Ishikawa (cell line): ENCODE results near the gene MPO.

Source experiments
- CEBPB ChIP-seq: IDR thresholded peaks from 2 replicates; pipeline ENCODE4 v1.6.1; 2012
- CREB1 ChIP-seq: IDR thresholded peaks from 2 replicates; pipeline ENCODE4 v1.6.1; 2012; ENCODE audit warnings: low read depth
- EGR1 ChIP-seq: IDR thresholded peaks from 2 replicates; pipeline ENCODE4 v1.6.1; 2012
- EP300 ChIP-seq: IDR thresholded peaks from 2 replicates; pipeline ENCODE4 v1.6.1; 2012; ENCODE audit warnings: borderline replicate concordance
- FOXM1 ChIP-seq: IDR thresholded peaks from 2 replicates; pipeline ENCODE4 v1.6.1; 2012; ENCODE audit warnings: low read depth, borderline replicate concordance
- NFIC ChIP-seq: IDR thresholded peaks from 2 replicates; pipeline ENCODE4 v1.6.1; 2012
- RAD21 ChIP-seq: IDR thresholded peaks from 2 replicates; pipeline ENCODE4 v1.6.1; 2012; ENCODE audit warnings: low read depth
- TAF1 ChIP-seq: IDR thresholded peaks from 2 replicates; pipeline ENCODE4 v1.6.1; 2012; ENCODE audit warnings: low read depth, mild to moderate bottlenecking
- TCF12 ChIP-seq: IDR thresholded peaks from 2 replicates; pipeline ENCODE4 v1.6.1; 2012; ENCODE audit warnings: low read depth
- TEAD4 ChIP-seq: IDR thresholded peaks from 2 replicates; pipeline ENCODE4 v1.6.1; 2012
- YY1 ChIP-seq: IDR thresholded peaks from 2 replicates; pipeline ENCODE4 v1.6.1; 2012; ENCODE audit warnings: low read depth
- ZBTB7A ChIP-seq: IDR thresholded peaks from 2 replicates; pipeline ENCODE4 v1.6.1; 2012; ENCODE audit warnings: low read depth
- TF ChIP-seq, protein P1 (sequence below): IDR thresholded peaks from 2 replicates; pipeline ENCODE4 v1.6.1; 2012; ENCODE audit warnings: low read depth, mild to moderate bottlenecking
- TF ChIP-seq, protein P2 (sequence below): IDR thresholded peaks from 2 replicates; pipeline ENCODE4 v1.6.1; 2012
- TF ChIP-seq, protein P3 (sequence below): IDR thresholded peaks from 2 replicates; pipeline ENCODE4 v1.6.1; 2012

The MPO gene

DNA sequence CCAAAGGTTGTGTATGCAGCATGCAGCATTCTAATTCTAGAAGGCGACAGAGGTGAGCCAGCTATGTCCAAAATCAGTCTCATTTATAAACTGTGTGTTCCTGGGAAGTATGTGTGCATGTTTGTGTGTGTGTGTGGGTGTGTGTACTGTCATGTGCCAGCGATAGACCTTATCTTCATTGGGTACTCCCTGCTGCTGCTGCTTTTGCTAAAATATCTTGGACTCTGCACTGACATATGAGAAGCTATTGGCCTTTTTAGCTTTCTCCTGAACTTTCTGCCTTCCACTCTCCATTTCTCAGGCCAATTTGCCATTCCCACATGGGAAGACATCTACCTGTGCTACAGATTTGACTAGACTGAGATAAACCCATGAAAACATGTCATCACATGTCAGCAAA is 44.3 kb downstream of the MPO start:
- TF ChIP-seq, protein P1, sequence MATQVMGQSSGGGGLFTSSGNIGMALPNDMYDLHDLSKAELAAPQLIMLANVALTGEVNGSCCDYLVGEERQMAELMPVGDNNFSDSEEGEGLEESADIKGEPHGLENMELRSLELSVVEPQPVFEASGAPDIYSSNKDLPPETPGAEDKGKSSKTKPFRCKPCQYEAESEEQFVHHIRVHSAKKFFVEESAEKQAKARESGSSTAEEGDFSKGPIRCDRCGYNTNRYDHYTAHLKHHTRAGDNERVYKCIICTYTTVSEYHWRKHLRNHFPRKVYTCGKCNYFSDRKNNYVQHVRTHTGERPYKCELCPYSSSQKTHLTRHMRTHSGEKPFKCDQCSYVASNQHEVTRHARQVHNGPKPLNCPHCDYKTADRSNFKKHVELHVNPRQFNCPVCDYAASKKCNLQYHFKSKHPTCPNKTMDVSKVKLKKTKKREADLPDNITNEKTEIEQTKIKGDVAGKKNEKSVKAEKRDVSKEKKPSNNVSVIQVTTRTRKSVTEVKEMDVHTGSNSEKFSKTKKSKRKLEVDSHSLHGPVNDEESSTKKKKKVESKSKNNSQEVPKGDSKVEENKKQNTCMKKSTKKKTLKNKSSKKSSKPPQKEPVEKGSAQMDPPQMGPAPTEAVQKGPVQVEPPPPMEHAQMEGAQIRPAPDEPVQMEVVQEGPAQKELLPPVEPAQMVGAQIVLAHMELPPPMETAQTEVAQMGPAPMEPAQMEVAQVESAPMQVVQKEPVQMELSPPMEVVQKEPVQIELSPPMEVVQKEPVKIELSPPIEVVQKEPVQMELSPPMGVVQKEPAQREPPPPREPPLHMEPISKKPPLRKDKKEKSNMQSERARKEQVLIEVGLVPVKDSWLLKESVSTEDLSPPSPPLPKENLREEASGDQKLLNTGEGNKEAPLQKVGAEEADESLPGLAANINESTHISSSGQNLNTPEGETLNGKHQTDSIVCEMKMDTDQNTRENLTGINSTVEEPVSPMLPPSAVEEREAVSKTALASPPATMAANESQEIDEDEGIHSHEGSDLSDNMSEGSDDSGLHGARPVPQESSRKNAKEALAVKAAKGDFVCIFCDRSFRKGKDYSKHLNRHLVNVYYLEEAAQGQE = no peak
- TF ChIP-seq FOXM1 = no peak

DNA sequence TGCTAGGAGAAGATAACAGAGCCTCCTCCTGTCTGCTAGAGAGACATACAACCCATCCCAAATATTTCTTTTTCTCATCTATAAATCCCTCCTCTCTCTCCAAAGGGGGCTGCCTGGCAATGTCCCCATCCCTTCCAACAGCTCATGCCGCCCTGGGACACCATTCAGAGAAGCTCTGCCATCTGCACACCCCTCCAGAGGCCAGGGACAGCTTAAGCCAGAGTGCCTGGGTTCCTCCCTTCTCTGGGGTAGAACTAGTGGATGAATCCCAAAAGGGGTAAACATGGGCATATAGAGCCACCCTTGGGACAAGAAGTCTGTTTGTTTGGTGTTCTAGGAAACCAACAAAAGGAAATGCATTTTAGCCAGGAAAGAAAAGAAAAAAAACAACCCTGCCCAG is 44.9 kb downstream of the MPO start:
- TF ChIP-seq RAD21 = no peak
- TF ChIP-seq FOXM1 = no peak
- TF ChIP-seq, protein P1 = no peak
- TF ChIP-seq TEAD4 = no peak
- TF ChIP-seq EP300 = no peak
- no peak for TF ChIP-seq TAF1
- TF ChIP-seq TCF12 = no peak
- no peak for TF ChIP-seq YY1
- no peak for TF ChIP-seq EGR1
- TF ChIP-seq NFIC = no peak
- TF ChIP-seq CEBPB = no peak

DNA sequence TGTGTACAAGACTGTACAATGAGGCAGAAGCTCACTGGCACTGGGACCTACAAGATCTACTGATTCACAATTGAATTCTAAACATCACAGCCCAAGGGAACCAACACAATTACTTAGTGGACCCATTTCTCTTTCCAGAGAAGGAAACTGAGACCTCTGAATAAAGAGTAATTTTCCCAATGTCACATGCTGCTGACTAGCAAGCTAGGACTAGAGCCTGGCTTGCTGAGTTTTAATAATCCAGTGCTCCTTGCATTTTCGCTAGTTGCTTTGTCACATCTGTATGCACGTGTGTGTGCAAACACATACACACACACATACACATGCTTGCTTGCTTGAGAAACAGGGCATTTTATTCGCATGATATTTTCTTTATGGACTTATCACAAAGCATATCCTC is 46.2 kb downstream of the MPO start:
- TF ChIP-seq EGR1 (no peak), NFIC (no peak), YY1 (no peak), CEBPB (no peak), TEAD4 (no peak), RAD21 (no peak), EP300 (no peak), CREB1 (no peak), ZBTB7A (no peak), TAF1 (no peak), TCF12 (no peak), FOXM1 (no peak)
- TF ChIP-seq, protein P1 = no peak
- TF ChIP-seq, protein P2, sequence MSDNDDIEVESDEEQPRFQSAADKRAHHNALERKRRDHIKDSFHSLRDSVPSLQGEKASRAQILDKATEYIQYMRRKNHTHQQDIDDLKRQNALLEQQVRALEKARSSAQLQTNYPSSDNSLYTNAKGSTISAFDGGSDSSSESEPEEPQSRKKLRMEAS = no peak
- TF ChIP-seq, protein P3, sequence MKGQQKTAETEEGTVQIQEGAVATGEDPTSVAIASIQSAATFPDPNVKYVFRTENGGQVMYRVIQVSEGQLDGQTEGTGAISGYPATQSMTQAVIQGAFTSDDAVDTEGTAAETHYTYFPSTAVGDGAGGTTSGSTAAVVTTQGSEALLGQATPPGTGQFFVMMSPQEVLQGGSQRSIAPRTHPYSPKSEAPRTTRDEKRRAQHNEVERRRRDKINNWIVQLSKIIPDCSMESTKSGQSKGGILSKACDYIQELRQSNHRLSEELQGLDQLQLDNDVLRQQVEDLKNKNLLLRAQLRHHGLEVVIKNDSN = no peak

DNA sequence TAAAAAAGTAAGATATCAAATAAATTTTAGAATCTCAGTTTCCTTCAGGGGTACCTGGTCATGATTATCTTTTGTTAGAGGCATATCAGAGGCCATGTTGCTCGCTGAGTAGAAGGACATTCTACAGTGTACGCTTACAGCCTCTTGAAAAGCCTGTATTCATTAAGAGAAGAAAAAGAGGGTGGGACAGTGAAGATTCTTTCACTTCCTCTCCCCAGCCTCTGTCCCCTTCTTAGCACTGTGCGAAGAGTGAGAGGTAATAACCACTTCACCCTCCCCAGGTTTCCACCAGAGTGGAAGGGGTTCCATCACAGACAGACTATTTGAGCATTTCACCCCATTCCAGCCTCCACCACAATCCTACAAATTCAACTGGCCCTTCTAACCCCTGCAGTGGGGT is 47.2 kb downstream of the MPO start:
- TF ChIP-seq EGR1 (no peak), TCF12 (no peak), CEBPB (no peak), RAD21 (no peak), YY1 (no peak), TAF1 (no peak), CREB1 (no peak), TEAD4 (no peak), NFIC (no peak), EP300 (no peak), FOXM1 (no peak), ZBTB7A (no peak)
- TF ChIP-seq, protein P1 = no peak
- TF ChIP-seq, protein P2 = no peak
- TF ChIP-seq, protein P3 = no peak
